Gastrocnemius medialis (tissue), 4 donors: Measurements from ENCODE around the gene FAM13A.

Source experiments
- POLR2A ChIP-seq, 2 donors: fragments of 450-650 bp; IDR thresholded peaks; one replicate each; pipeline ENCODE4 v1.6.1; 2017; ENCODE audit warnings: antibody characterized with exemption in 2 of 2, mild to moderate bottlenecking in 2 of 2, moderate library complexity in 2 of 2
- TF ChIP-seq, protein P1 (sequence below), 5 experiments: fragments of 450-650 bp in 3 of 5; fragments of 200-600 bp in 2 of 5; sonication (generic) in 2 of 5; IDR thresholded peaks in 4 of 5; conservative IDR thresholded peaks in 1 of 5; 1 replicate in 4 of 5; 2 replicates in 1 of 5; pipeline ENCODE4 v1.5.1; 2016 to 2019; ENCODE audit warnings: antibody characterized with exemption in 5 of 5, mild to moderate bottlenecking in 3 of 5, moderate library complexity in 3 of 5

DNA sequence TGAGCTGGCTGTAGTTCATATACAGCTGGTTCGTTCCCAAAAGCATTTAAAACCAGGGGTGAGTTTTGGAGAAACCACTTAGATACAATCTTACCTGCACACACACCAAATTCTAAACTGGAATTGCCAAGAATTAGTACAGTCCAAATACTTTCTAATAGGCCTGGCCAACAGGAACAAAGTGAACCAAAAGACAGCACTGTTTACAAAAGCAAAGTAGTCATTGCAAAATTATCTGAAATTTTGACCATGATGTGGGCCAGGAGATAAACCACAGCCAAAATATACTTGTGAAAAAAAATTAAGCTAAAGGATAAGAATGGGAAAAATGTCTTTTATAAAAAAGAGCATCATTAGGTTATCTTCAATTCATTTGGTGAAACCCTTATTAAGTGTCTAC lies 321.4 kb downstream of the FAM13A start:
- TF ChIP-seq POLR2A (IDR thresholded peaks at IDR 0.05): no peak
- TF ChIP-seq, protein P1, sequence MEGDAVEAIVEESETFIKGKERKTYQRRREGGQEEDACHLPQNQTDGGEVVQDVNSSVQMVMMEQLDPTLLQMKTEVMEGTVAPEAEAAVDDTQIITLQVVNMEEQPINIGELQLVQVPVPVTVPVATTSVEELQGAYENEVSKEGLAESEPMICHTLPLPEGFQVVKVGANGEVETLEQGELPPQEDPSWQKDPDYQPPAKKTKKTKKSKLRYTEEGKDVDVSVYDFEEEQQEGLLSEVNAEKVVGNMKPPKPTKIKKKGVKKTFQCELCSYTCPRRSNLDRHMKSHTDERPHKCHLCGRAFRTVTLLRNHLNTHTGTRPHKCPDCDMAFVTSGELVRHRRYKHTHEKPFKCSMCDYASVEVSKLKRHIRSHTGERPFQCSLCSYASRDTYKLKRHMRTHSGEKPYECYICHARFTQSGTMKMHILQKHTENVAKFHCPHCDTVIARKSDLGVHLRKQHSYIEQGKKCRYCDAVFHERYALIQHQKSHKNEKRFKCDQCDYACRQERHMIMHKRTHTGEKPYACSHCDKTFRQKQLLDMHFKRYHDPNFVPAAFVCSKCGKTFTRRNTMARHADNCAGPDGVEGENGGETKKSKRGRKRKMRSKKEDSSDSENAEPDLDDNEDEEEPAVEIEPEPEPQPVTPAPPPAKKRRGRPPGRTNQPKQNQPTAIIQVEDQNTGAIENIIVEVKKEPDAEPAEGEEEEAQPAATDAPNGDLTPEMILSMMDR (IDR thresholded peaks at IDR 0.05 in 4 of 5, conservative IDR thresholded peaks at IDR 0.05 in 1 of 5): no peak
